Measurements from ENCODE around the gene MAP6.

MAP6 gene

GRCh38 chr11:75631086-75631730 lies 37.6 kb downstream of the MAP6 start:
- DNase-seq (ENCODE audit: low read depth), result no peak

GRCh38 chr11:75627906-75628668 lies 40.8 kb downstream of the MAP6 start:
- DNase-seq (ENCODE audit: low read depth), result no peak

- DNase-seq (ENCODE audit: low read depth), result peak; percentile 2
Observed at GRCh38 chr11:75626889-75627529, 41.8 kb downstream of the MAP6 start.

- peak; percentile 66 for DNase-seq (ENCODE audit: low read depth)
Observed at GRCh38 chr11:75625991-75626888, 42.6 kb downstream of the MAP6 start.

- no peak for DNase-seq (ENCODE audit: low read depth)
Observed at GRCh38 chr11:75625021-75625420, 43.8 kb downstream of the MAP6 start.

- no peak for DNase-seq (ENCODE audit: low read depth)
Observed at GRCh38 chr11:75616281-75616680, 52.6 kb downstream of the MAP6 start.

GRCh38 chr11:75615751-75616150 lies 53.1 kb downstream of the MAP6 start:
- DNase-seq (ENCODE audit: low read depth), result no peak

GRCh38 chr11:75611823-75612222 lies 57.0 kb downstream of the MAP6 start:
- DNase-seq (ENCODE audit: low read depth), result no peak

- DNase-seq (ENCODE audit: low read depth), result no peak
Observed at GRCh38 chr11:75606099-75606498, 62.7 kb downstream of the MAP6 start.

- DNase-seq (ENCODE audit: low read depth), result peak; percentile 97
Observed at GRCh38 chr11:75603791-75604736, 64.8 kb downstream of the MAP6 start.

GRCh38 chr11:75602951-75603350 lies 65.9 kb downstream of the MAP6 start:
- no peak for DNase-seq (ENCODE audit: low read depth)

- DNase-seq (ENCODE audit: low read depth), result no peak
Observed at GRCh38 chr11:75601494-75601893, 67.3 kb downstream of the MAP6 start.

- DNase-seq (ENCODE audit: low read depth), result no peak
Observed at GRCh38 chr11:75600356-75600755, 68.5 kb downstream of the MAP6 start.

- no peak for DNase-seq (ENCODE audit: low read depth)
Observed at GRCh38 chr11:75598900-75599299, 69.9 kb downstream of the MAP6 start.

- DNase-seq (ENCODE audit: low read depth), result no peak
Observed at GRCh38 chr11:75598264-75598663, 70.6 kb downstream of the MAP6 start.

- DNase-seq (ENCODE audit: low read depth), result no peak
Observed at GRCh38 chr11:75597636-75598035, 71.2 kb downstream of the MAP6 start.

- no peak for DNase-seq (ENCODE audit: low read depth)
Observed at GRCh38 chr11:75596914-75597313, 71.9 kb downstream of the MAP6 start.

GRCh38 chr11:75595429-75595828 lies 73.4 kb downstream of the MAP6 start:
- DNase-seq (ENCODE audit: low read depth), result no peak

GRCh38 chr11:75594211-75594610 lies 74.6 kb downstream of the MAP6 start:
- no peak for DNase-seq (ENCODE audit: low read depth)

GRCh38 chr11:75593286-75593915 lies 75.4 kb downstream of the MAP6 start:
- no peak for DNase-seq (ENCODE audit: low read depth)

GRCh38 chr11:75592715-75593114 lies 76.1 kb downstream of the MAP6 start:
- DNase-seq (ENCODE audit: low read depth), result no peak

Data from HS-5 (cell line).